Right lobe of liver (tissue), 6 donors: Measurements from ENCODE around the gene SLC2A10. TPM values are rescaled to one million over a fixed set of nuclear protein-coding genes. Genes with fewer than 3 reads are reported as not detected.

Source experiments
- ATAC-seq, 4 donors: fragments of 200-7000 bp; cut with Tn5 transposase; one replicate each; pipeline ENCODE4 v1.9.1; 2020; ENCODE audit warnings: mild to moderate bottlenecking in 4 of 4, moderate library complexity in 4 of 4
- DNase-seq, 3 donors: peaks; one replicate each; pipeline ENCODE4 v3.0.0-alpha.2; 2020
- H3K27ac ChIP-seq, 3 donors: fragments of 200-600 bp; one replicate each; pipeline ENCODE4 v1.8.0; 2022
- H3K27me3 ChIP-seq, 2 donors: fragments of 200-600 bp; one replicate each; pipeline ENCODE4 v1.8.0; 2022
- H3K36me3 ChIP-seq, 4 donors: fragments of 200-600 bp; sonication (generic) in 1 of 4; one replicate each; pipeline versions ENCODE4 v1.5.1 to v1.8.0; 2017 to 2022; ENCODE audit warnings: control low read depth in 1 of 4
- H3K4me1 ChIP-seq, 4 donors: fragments of 200-600 bp; sonication (generic) in 1 of 4; one replicate each; pipeline versions ENCODE4 v1.5.1 to v1.8.0; 2017 to 2022; ENCODE audit warnings: control low read depth in 1 of 4
- H3K4me3 ChIP-seq, 3 donors: fragments of 200-600 bp; one replicate each; pipeline ENCODE4 v1.8.0; 2022
- H3K9me3 ChIP-seq, 4 donors: fragments of 200-600 bp; sonication (generic) in 1 of 4; one replicate each; pipeline versions ENCODE4 v1.5.1 to v1.8.0; 2017 to 2022; ENCODE audit warnings: control low read depth in 1 of 4
- CTCF ChIP-seq, 4 donors: fragments of 200-600 bp in 3 of 4; fragments of 450-650 bp in 1 of 4; IDR thresholded peaks; one replicate each; pipeline versions ENCODE4 v1.5.1 to v1.8.0; 2016 to 2022; ENCODE audit warnings: antibody characterized with exemption in 4 of 4, mild to moderate bottlenecking in 2 of 4
- POLR2A ChIP-seq: fragments of 450-650 bp; IDR thresholded peaks from one replicate; pipeline ENCODE4 v1.6.1; 2017; ENCODE audit warnings: antibody characterized with exemption, mild to moderate bottlenecking
- WGBS: methylation state at CpG from one replicate; pipeline ENCODE4 v1.1.6; 2018; ENCODE audit warnings: low coverage, low lambda C conversion rate; ENCODE audit not compliant: insufficient coverage; ENCODE audit errors: missing lambda C conversion rate; 5-methylcytosine and 5-hydroxymethylcytosine counted together
- intact Hi-C, 2 donors: fragments of 100-400 bp; cut with DNase I; formaldehyde crosslinking; loops; one replicate each; pipeline versions ENCODE4 v1.11.2 to v1.14.1; 2022
- total RNA-seq, 6 experiments: library from RNA; depleted of rRNA in 2 of 6; stranded (reverse); fragments of >200 nt in 2 of 6; fragmentation: NEBNext Ultra II Directional in 3 of 6; extraction: Animal tissue kit (Norgen Biotek cat#: 25700) in 3 of 6; gene quantifications; one replicate each; pipeline versions ENCODE4 v1.1.0 to v1.2.4, GENCODE V29; 2016 to 2023
- donor health status: DM: no; HTN: yes; CAD: no.
- donor health status: DM: no; HTN: no; CAD: no.
- donor health status: DM: no; HTN: no; CAD: no.
- donor health status: DM: no; HTN: yes; CAD: no.
- donor health status: DM: no; HTN: yes; CAD: no.

Gene SLC2A10
- total RNA-seq, 6 experiments from 2014 or later = 35.4 to 47.3 (median 42.7) TPM

GRCh38 chr20:46683939-46684750 lies 25.3 kb upstream of the SLC2A10 start:
- Histone ChIP-seq H3K36me3 (peaks cover 0 to 18% (median 0%) of the 10 kb centered on the region in 4 donors), H3K9me3 (no peaks in the 10 kb centered on the region), H3K27me3 (no peaks in the 10 kb centered on the region), H3K4me3 (peak overlapping the region in 2 of 3 donors; percentile 44 to 47), H3K27ac (peak overlapping the region in 1 of 3 donors; percentile 36), H3K4me1 (peaks cover 0 to 38% (median 9%) of the 10 kb centered on the region in 4 donors)
- DNase-seq = no peak
- 54% methylated on average over 23 of the region's 23 CpGs for WGBS
- no peak for TF ChIP-seq CTCF (IDR thresholded peaks at IDR 0.05)
- peak; percentile 10 for TF ChIP-seq POLR2A
- intact Hi-C loops = loop anchor here (5.0 to 10.0 kb wide), 2 partner anchors 127 to 129 kb away; partner anchors contain the start of gene OCSTAMP (in 1 of the 2)
- ATAC-seq = peak; percentile 58 to 77 (median 72)

- 15% methylated on average over 17 of the region's 20 CpGs for WGBS
- Histone ChIP-seq H3K36me3 (peaks cover 0 to 18% (median 0%) of the 10 kb centered on the region in 4 donors), H3K4me3 (peak overlapping the region; percentile 75 to 93 (median 82)), H3K9me3 (no peaks in the 10 kb centered on the region), H3K27me3 (no peaks in the 10 kb centered on the region), H3K27ac (peak overlapping the region; percentile 82), H3K4me1 (peaks cover 0 to 21% (median 6%) of the 10 kb centered on the region in 4 donors)
- intact Hi-C loops = loop anchor here in 1 of 2 donors (10.0 kb wide), 1 partner anchor 134 kb away; the partner anchor contains the start of gene OCSTAMP
- no peak for TF ChIP-seq CTCF (IDR thresholded peaks at IDR 0.05)
- TF ChIP-seq POLR2A = no peak
- peak in 1 of 4 donors; percentile 3 for ATAC-seq
- no peak for DNase-seq
Measured at GRCh38 chr20:46688151-46689081, 21.0 kb upstream of the SLC2A10 start.

GRCh38 chr20:46689082-46689753 lies 20.2 kb upstream of the SLC2A10 start, which contains the start of gene TP53RK:
Gene TP53RK (minus strand): TSS chr20:46689444. CDS start chr20:46689414, 30 bp downstream.
- TF ChIP-seq POLR2A (peak; percentile 72), CTCF (IDR thresholded peaks at IDR 0.05) (peak in 1 of 4 donors; percentile 30)
- Histone ChIP-seq H3K9me3 (no peaks in the 10 kb centered on the region), H3K36me3 (peaks cover 0 to 18% (median 0%) of the 10 kb centered on the region in 4 donors), H3K4me3 (peak within 1 kb of the TSS; percentile 75 to 93 (median 82)), H3K27ac (peak within 1 kb of the TSS; percentile 82), H3K4me1 (peaks cover 0 to 19% (median 5%) of the 10 kb centered on the region in 4 donors), H3K27me3 (no peaks in the 10 kb centered on the region)
- intact Hi-C loops = loop anchor here in 1 of 2 donors (10.0 kb wide), 1 partner anchor 134 kb away; the partner anchor contains the start of gene OCSTAMP
- ATAC-seq = peak; percentile 96 to 98 (median 97)
- DNase-seq = peak; percentile 97 to 98 (median 97)
- WGBS = 1% methylated on average over 22 of the region's 71 CpGs

GRCh38 chr20:46689754-46690085 lies 19.7 kb upstream of the SLC2A10 start:
- Histone ChIP-seq H3K9me3 (no peaks in the 10 kb centered on the region), H3K27me3 (no peaks in the 10 kb centered on the region), H3K4me1 (peaks cover 0 to 19% (median 5%) of the 10 kb centered on the region in 4 donors), H3K4me3 (peak overlapping the region; percentile 75 to 93 (median 82)), H3K36me3 (peaks cover 0 to 18% (median 0%) of the 10 kb centered on the region in 4 donors), H3K27ac (peak overlapping the region; percentile 82)
- 0% methylated on average over 12 of the region's 12 CpGs for WGBS
- ATAC-seq (no peak), DNase-seq (no peak)
- TF ChIP-seq POLR2A = no peak
- TF ChIP-seq CTCF (IDR thresholded peaks at IDR 0.05) = no peak
- intact Hi-C loops = loop anchor here in 1 of 2 donors (10.0 kb wide), 1 partner anchor 135 kb away; the partner anchor contains the start of gene OCSTAMP
